CD4-positive, alpha-beta T cell treated with Interleukin-17A for 1 hour (primary cell): Measurements from ENCODE around the gene IGSF9.
A peak's percentile ranks its signal among the peaks of the same experiment; 100 is the strongest.

ENCODE experiments used
- DNase-seq: peaks from one replicate; pipeline ENCODE4 v3.0.0-alpha.2; 2020

IGSF9 gene

GRCh38 chr1:159973350-159973940, 28.0 kb upstream of the IGSF9 start:
- no peak for DNase-seq

- no peak for DNase-seq
These were observed 27.2 kb upstream of the IGSF9 start for GRCh38 chr1:159972443-159973205.

- DNase-seq, result no peak
These were observed 25.5 kb upstream of the IGSF9 start for GRCh38 chr1:159970932-159971342.

GRCh38 chr1:159968901-159969300, 23.5 kb upstream of the IGSF9 start:
- DNase-seq, result no peak

GRCh38 chr1:159965263-159965662, 19.9 kb upstream of the IGSF9 start:
- no peak for DNase-seq

GRCh38 chr1:159964144-159964543, 18.7 kb upstream of the IGSF9 start:
- no peak for DNase-seq

GRCh38 chr1:159962176-159962575, 16.8 kb upstream of the IGSF9 start:
- no peak for DNase-seq

GRCh38 chr1:159961636-159962035, 16.2 kb upstream of the IGSF9 start:
- DNase-seq, result no peak

GRCh38 chr1:159960721-159961381, 15.4 kb upstream of the IGSF9 start:
- no peak for DNase-seq

- no peak for DNase-seq
These were observed 14.0 kb upstream of the IGSF9 start for GRCh38 chr1:159959451-159959850.

GRCh38 chr1:159958719-159959380, 13.4 kb upstream of the IGSF9 start:
- no peak for DNase-seq

- no peak for DNase-seq
These were observed 12.4 kb upstream of the IGSF9 start for GRCh38 chr1:159957824-159958268.

GRCh38 chr1:159955456-159955855, 10.0 kb upstream of the IGSF9 start:
- DNase-seq, result no peak

- peak; percentile 4 for DNase-seq
These were observed 8.4 kb upstream of the IGSF9 start, which contains the start of gene SLAMF9 for GRCh38 chr1:159953536-159954515. Gene SLAMF9, minus strand, starts transcription at chr1:159954237. Its CDS starts 100 bp downstream, at chr1:159954137.

GRCh38 chr1:159952932-159953331, 7.5 kb upstream of the IGSF9 start:
- no peak for DNase-seq

GRCh38 chr1:159951551-159951950, 6.1 kb upstream of the IGSF9 start:
- DNase-seq, result no peak

- DNase-seq, result no peak
These were observed 5.6 kb upstream of the IGSF9 start for GRCh38 chr1:159951016-159951415.

GRCh38 chr1:159949981-159950381, 4.6 kb upstream of the IGSF9 start:
- no peak for DNase-seq

GRCh38 chr1:159949123-159949522, 3.7 kb upstream of the IGSF9 start:
- DNase-seq, result no peak

GRCh38 chr1:159947942-159948341, 2.5 kb upstream of the IGSF9 start:
- DNase-seq, result no peak

- DNase-seq, result no peak
These were observed 1.1 kb upstream of the IGSF9 start for GRCh38 chr1:159946242-159947187.
